Activated gamma-delta T cell (primary cell): ENCODE data around the gene GCK.

ENCODE experiments used
- DNase-seq: peaks from one replicate; lab custom pipeline; 2025; lab: John Stamatoyannopoulos, UW

The GCK gene

GRCh38 chr7:44222776-44223261, 33.6 kb upstream of the GCK start:
- no peak for DNase-seq

GRCh38 chr7:44222074-44222473, 32.8 kb upstream of the GCK start:
- DNase-seq = no peak

GRCh38 chr7:44221231-44221791, 32.1 kb upstream of the GCK start:
- DNase-seq = no peak

- no peak for DNase-seq
Measured at GRCh38 chr7:44220358-44221112, 31.3 kb upstream of the GCK start.

- no peak for DNase-seq
Measured at GRCh38 chr7:44220046-44220357, 30.8 kb upstream of the GCK start.

GRCh38 chr7:44219371-44220045, 30.3 kb upstream of the GCK start:
- DNase-seq = no peak

GRCh38 chr7:44218418-44219201, 29.4 kb upstream of the GCK start:
- no peak for DNase-seq

GRCh38 chr7:44217852-44218402, 28.7 kb upstream of the GCK start:
- DNase-seq = no peak

GRCh38 chr7:44217223-44217714, 28.0 kb upstream of the GCK start:
- no peak for DNase-seq

- DNase-seq = no peak
Measured at GRCh38 chr7:44216521-44217222, 27.4 kb upstream of the GCK start.

- DNase-seq = no peak
Measured at GRCh38 chr7:44216019-44216418, 26.8 kb upstream of the GCK start.

GRCh38 chr7:44215531-44215930, 26.3 kb upstream of the GCK start:
- no peak for DNase-seq

- DNase-seq = no peak
Measured at GRCh38 chr7:44213877-44214388, 24.7 kb upstream of the GCK start.

GRCh38 chr7:44213206-44213876, 24.1 kb upstream of the GCK start:
- DNase-seq = no peak

GRCh38 chr7:44212581-44213184, 23.4 kb upstream of the GCK start:
- no peak for DNase-seq

GRCh38 chr7:44212018-44212417, 22.8 kb upstream of the GCK start:
- no peak for DNase-seq

GRCh38 chr7:44211126-44211675, 22.0 kb upstream of the GCK start:
- no peak for DNase-seq

GRCh38 chr7:44210107-44210506, 20.9 kb upstream of the GCK start:
- DNase-seq = no peak

GRCh38 chr7:44208085-44208484, 18.8 kb upstream of the GCK start:
- no peak for DNase-seq

- DNase-seq = no peak
Measured at GRCh38 chr7:44206008-44206407, 16.8 kb upstream of the GCK start.
